ENCODE measurements around the gene SYAP1. TPM values are rescaled to one million over a fixed set of nuclear protein-coding genes. Genes with fewer than 3 reads are reported as not detected.
"Not testable (repeated sequence)": the region's sequence is repeated elsewhere in the genome, so short reads cannot be mapped to it uniquely, and the experiment has no call there.

The SYAP1 gene
- 13.9 TPM for polyA plus RNA-seq (2012; ENCODE audit: insufficient read depth, insufficient read length)

- peak within 1 kb of the TSS; percentile 73 for H3K4me3 ChIP-seq (ENCODE audit: low read length)
- DNase-seq (ENCODE audit: low read depth, low spot score) = peak; percentile 78
Observed at GRCh38 chrX:16719334-16720084, at the start of gene SYAP1. TSS of gene SYAP1 (plus strand) at chrX:16719612. CDS start at chrX:16719725, 113 bp downstream.

- no peak overlapping the region for H3K4me3 ChIP-seq (ENCODE audit: low read length)
- peak; percentile 20 for DNase-seq (ENCODE audit: low read depth, low spot score)
Observed at GRCh38 chrX:16671005-16671404, 48.4 kb upstream of the SYAP1 start.

- no peak for DNase-seq (ENCODE audit: low read depth, low spot score)
- H3K4me3 ChIP-seq (ENCODE audit: low read length) = no peak overlapping the region
Observed at GRCh38 chrX:16678689-16679088, 40.7 kb upstream of the SYAP1 start.

- DNase-seq (ENCODE audit: low read depth, low spot score) = no peak
- H3K4me3 ChIP-seq (ENCODE audit: low read length) = no peak overlapping the region
Observed at GRCh38 chrX:16683007-16683664, 36.3 kb upstream of the SYAP1 start.

GRCh38 chrX:16687514-16687913, 31.9 kb upstream of the SYAP1 start:
- no peak for DNase-seq (ENCODE audit: low read depth, low spot score)
- no peak overlapping the region for H3K4me3 ChIP-seq (ENCODE audit: low read length)

GRCh38 chrX:16695079-16695676, 24.2 kb upstream of the SYAP1 start:
- peak; percentile 12 for DNase-seq (ENCODE audit: low read depth, low spot score)
- no peak overlapping the region for H3K4me3 ChIP-seq (ENCODE audit: low read length)

- no peak overlapping the region for H3K4me3 ChIP-seq (ENCODE audit: low read length)
- DNase-seq (ENCODE audit: low read depth, low spot score) = no peak
Observed at GRCh38 chrX:16696956-16697355, 22.5 kb upstream of the SYAP1 start.

- H3K4me3 ChIP-seq (ENCODE audit: low read length) = no peak overlapping the region
- no peak for DNase-seq (ENCODE audit: low read depth, low spot score)
Observed at GRCh38 chrX:16699389-16699788, 20.0 kb upstream of the SYAP1 start.

GRCh38 chrX:16700734-16701133, 18.7 kb upstream of the SYAP1 start:
- H3K4me3 ChIP-seq (ENCODE audit: low read length) = no peak overlapping the region
- no peak for DNase-seq (ENCODE audit: low read depth, low spot score)

- no peak for DNase-seq (ENCODE audit: low read depth, low spot score)
- H3K4me3 ChIP-seq (ENCODE audit: low read length) = no peak overlapping the region
Observed at GRCh38 chrX:16702700-16703599, 16.5 kb upstream of the SYAP1 start.

- DNase-seq (ENCODE audit: low read depth, low spot score) = no peak
- H3K4me3 ChIP-seq (ENCODE audit: low read length) = no peak overlapping the region
Observed at GRCh38 chrX:16705370-16705769, 14.0 kb upstream of the SYAP1 start.

GRCh38 chrX:16708016-16708415, 11.4 kb upstream of the SYAP1 start:
- H3K4me3 ChIP-seq (ENCODE audit: low read length) = no peak overlapping the region
- no peak for DNase-seq (ENCODE audit: low read depth, low spot score)

- no peak for DNase-seq (ENCODE audit: low read depth, low spot score)
- H3K4me3 ChIP-seq (ENCODE audit: low read length) = no peak overlapping the region
Observed at GRCh38 chrX:16711219-16711811, 8.1 kb upstream of the SYAP1 start.

- no peak for DNase-seq (ENCODE audit: low read depth, low spot score)
- no peak overlapping the region for H3K4me3 ChIP-seq (ENCODE audit: low read length)
Observed at GRCh38 chrX:16711893-16712547, 7.4 kb upstream of the SYAP1 start.

- no peak within 1 kb of the TSS for H3K4me3 ChIP-seq (ENCODE audit: low read length)
- no peak for DNase-seq (ENCODE audit: low read depth, low spot score)
Observed at GRCh38 chrX:16712548-16713155, 6.8 kb upstream of the SYAP1 start, which contains the start of gene CTPS2. TSS of gene CTPS2 (minus strand) at chrX:16712669. CDS start at chrX:16702902, 9,767 bp downstream.

GRCh38 chrX:16714504-16714903, 4.9 kb upstream of the SYAP1 start:
- no peak overlapping the region for H3K4me3 ChIP-seq (ENCODE audit: low read length)
- no peak for DNase-seq (ENCODE audit: low read depth, low spot score)

GRCh38 chrX:16715638-16716037, 3.8 kb upstream of the SYAP1 start:
- DNase-seq (ENCODE audit: low read depth, low spot score); H3K4me3 ChIP-seq (ENCODE audit: low read length): not testable (repeated sequence)

- not testable (repeated sequence) for H3K4me3 ChIP-seq (ENCODE audit: low read length); DNase-seq (ENCODE audit: low read depth, low spot score)
Observed at GRCh38 chrX:16716451-16716850, 3.0 kb upstream of the SYAP1 start.
